GOT3 (cell line): ENCODE results near the gene GRIK4.
"Not testable (repeated sequence)": the region's sequence is repeated elsewhere in the genome, so short reads cannot be mapped to it uniquely, and the experiment has no call there.

ENCODE experiments used
- DNase-seq: peaks from one replicate; lab custom pipeline; 2025; ENCODE audit warnings: mixed read lengths; lab: John Stamatoyannopoulos, UW

Gene GRIK4

GRCh38 chr11:121004206-121004840 is 492.8 kb downstream of the GRIK4 start:
- no peak for DNase-seq

GRCh38 chr11:121006922-121007321 is 495.4 kb downstream of the GRIK4 start:
- DNase-seq = no peak

GRCh38 chr11:121008551-121008950 is 497.0 kb downstream of the GRIK4 start:
- no peak for DNase-seq

GRCh38 chr11:121012091-121012490 is 500.5 kb downstream of the GRIK4 start:
- no peak for DNase-seq

- DNase-seq = no peak
Observed at GRCh38 chr11:121018746-121019145, 507.2 kb downstream of the GRIK4 start.

- DNase-seq = not testable (repeated sequence)
Observed at GRCh38 chr11:121021718-121022117, 510.2 kb downstream of the GRIK4 start.

- no peak for DNase-seq
Observed at GRCh38 chr11:121023848-121024751, 512.6 kb downstream of the GRIK4 start, which contains the start of gene TBCEL. Gene TBCEL, plus strand, starts transcription at chr11:121024102. Its CDS starts 21,589 bp downstream, at chr11:121045691.

- no peak for DNase-seq
Observed at GRCh38 chr11:121024989-121025388, 513.4 kb downstream of the GRIK4 start.

GRCh38 chr11:121029153-121029552 is 517.6 kb downstream of the GRIK4 start:
- no peak for DNase-seq

GRCh38 chr11:121029813-121030445 is 518.4 kb downstream of the GRIK4 start:
- no peak for DNase-seq

GRCh38 chr11:121031167-121031566 is 519.6 kb downstream of the GRIK4 start:
- DNase-seq = no peak

- DNase-seq = not testable (repeated sequence)
Observed at GRCh38 chr11:121031648-121032047, 520.1 kb downstream of the GRIK4 start.

- no peak for DNase-seq
Observed at GRCh38 chr11:121032546-121032945, 521.0 kb downstream of the GRIK4 start.

GRCh38 chr11:121033635-121034034 is 522.1 kb downstream of the GRIK4 start:
- no peak for DNase-seq

GRCh38 chr11:121035169-121035755 is 523.7 kb downstream of the GRIK4 start:
- no peak for DNase-seq

GRCh38 chr11:121035780-121036179 is 524.2 kb downstream of the GRIK4 start:
- DNase-seq = no peak

- DNase-seq = no peak
Observed at GRCh38 chr11:121037016-121037415, 525.5 kb downstream of the GRIK4 start.
